Measurements from ENCODE around the gene FKBP5.
"Not testable (repeated sequence)": the region's sequence is repeated elsewhere in the genome, so short reads cannot be mapped to it uniquely, and the experiment has no call there.

The FKBP5 gene

GRCh38 chr6:35603326-35604202 lies 85.2 kb downstream of the FKBP5 start:
- Histone ChIP-seq H3K4me3 (ENCODE audit: low read length) (no peak overlapping the region), H2AFZ (ENCODE audit: low read depth, low read length) (no peak overlapping the region), H3K9me3 (ENCODE audit: low read length) (peaks cover 6% of the 10 kb centered on the region), H3K4me1 (ENCODE audit: insufficient read depth, low read length) (peaks cover 19% of the 10 kb centered on the region), H3K27me3 (ENCODE audit: insufficient read depth, low read length) (no peaks in the 10 kb centered on the region), H3K36me3 (ENCODE audit: insufficient read depth, low read length) (peaks cover 2% of the 10 kb centered on the region)

GRCh38 chr6:35602133-35602946 lies 86.4 kb downstream of the FKBP5 start:
- H2AFZ ChIP-seq (ENCODE audit: low read depth, low read length): no peak overlapping the region
- H3K9me3 ChIP-seq (ENCODE audit: low read length): peaks cover 2% of the 10 kb centered on the region
- no peak overlapping the region for H3K4me3 ChIP-seq (ENCODE audit: low read length)
- peaks cover 2% of the 10 kb centered on the region for H3K36me3 ChIP-seq (ENCODE audit: insufficient read depth, low read length)
- H3K27me3 ChIP-seq (ENCODE audit: insufficient read depth, low read length): no peaks in the 10 kb centered on the region
- peaks cover 19% of the 10 kb centered on the region for H3K4me1 ChIP-seq (ENCODE audit: insufficient read depth, low read length)

- Histone ChIP-seq H3K9me3 (ENCODE audit: low read length) (peaks cover 2% of the 10 kb centered on the region), H3K4me1 (ENCODE audit: insufficient read depth, low read length) (peaks cover 23% of the 10 kb centered on the region), H2AFZ (ENCODE audit: low read depth, low read length) (no peak overlapping the region), H3K36me3 (ENCODE audit: insufficient read depth, low read length) (peaks cover 8% of the 10 kb centered on the region), H3K27me3 (ENCODE audit: insufficient read depth, low read length) (no peaks in the 10 kb centered on the region), H3K4me3 (ENCODE audit: low read length) (no peak overlapping the region)
These were observed 87.2 kb downstream of the FKBP5 start for GRCh38 chr6:35601331-35602132.

- H3K4me3 ChIP-seq (ENCODE audit: low read length): no peak overlapping the region
- H3K36me3 ChIP-seq (ENCODE audit: insufficient read depth, low read length): peaks cover 15% of the 10 kb centered on the region
- H3K27me3 ChIP-seq (ENCODE audit: insufficient read depth, low read length): no peaks in the 10 kb centered on the region
- peaks cover 23% of the 10 kb centered on the region for H3K4me1 ChIP-seq (ENCODE audit: insufficient read depth, low read length)
- peaks cover 2% of the 10 kb centered on the region for H3K9me3 ChIP-seq (ENCODE audit: low read length)
- no peak overlapping the region for H2AFZ ChIP-seq (ENCODE audit: low read depth, low read length)
These were observed 88.0 kb downstream of the FKBP5 start for GRCh38 chr6:35600659-35601125.

- H3K9me3 ChIP-seq (ENCODE audit: low read length): no peaks in the 10 kb centered on the region
- peaks cover 23% of the 10 kb centered on the region for H3K4me1 ChIP-seq (ENCODE audit: insufficient read depth, low read length)
These were observed 88.7 kb downstream of the FKBP5 start for GRCh38 chr6:35599761-35600658.

GRCh38 chr6:35598621-35599020 lies 90.1 kb downstream of the FKBP5 start:
- Histone ChIP-seq H3K36me3 (ENCODE audit: insufficient read depth, low read length) (peaks cover 24% of the 10 kb centered on the region), H3K4me1 (ENCODE audit: insufficient read depth, low read length) (peaks cover 23% of the 10 kb centered on the region)
- H3K4me3 ChIP-seq (ENCODE audit: low read length); H3K27me3 ChIP-seq (ENCODE audit: insufficient read depth, low read length); H3K9me3 ChIP-seq (ENCODE audit: low read length); H2AFZ ChIP-seq (ENCODE audit: low read depth, low read length): not testable (repeated sequence)

More at GRCh38 chr6:35599761-35600658, 88.7 kb downstream of the FKBP5 start:
- Histone ChIP-seq H3K4me3 (ENCODE audit: low read length) (no peak overlapping the region), H3K36me3 (ENCODE audit: insufficient read depth, low read length) (peaks cover 19% of the 10 kb centered on the region), H3K27me3 (ENCODE audit: insufficient read depth, low read length) (no peaks in the 10 kb centered on the region), H2AFZ (ENCODE audit: low read depth, low read length) (no peak overlapping the region)

GRCh38 chr6:35596448-35597442 lies 92.0 kb downstream of the FKBP5 start:
- H3K27me3 ChIP-seq (ENCODE audit: insufficient read depth, low read length): no peaks in the 10 kb centered on the region
- no peak overlapping the region for H2AFZ ChIP-seq (ENCODE audit: low read depth, low read length)
- no peak overlapping the region for H3K4me3 ChIP-seq (ENCODE audit: low read length)
- peaks cover 14% of the 10 kb centered on the region for H3K4me1 ChIP-seq (ENCODE audit: insufficient read depth, low read length)
- H3K36me3 ChIP-seq (ENCODE audit: insufficient read depth, low read length): peaks cover 33% of the 10 kb centered on the region
- no peaks in the 10 kb centered on the region for H3K9me3 ChIP-seq (ENCODE audit: low read length)

- Histone ChIP-seq H2AFZ (ENCODE audit: low read depth, low read length) (no peak overlapping the region), H3K27me3 (ENCODE audit: insufficient read depth, low read length) (no peaks in the 10 kb centered on the region), H3K4me3 (ENCODE audit: low read length) (no peak overlapping the region), H3K36me3 (ENCODE audit: insufficient read depth, low read length) (peaks cover 46% of the 10 kb centered on the region), H3K9me3 (ENCODE audit: low read length) (no peaks in the 10 kb centered on the region), H3K4me1 (ENCODE audit: insufficient read depth, low read length) (peaks cover 4% of the 10 kb centered on the region)
These were observed 94.1 kb downstream of the FKBP5 start for GRCh38 chr6:35594503-35595186.

GRCh38 chr6:35592178-35592577 lies 96.5 kb downstream of the FKBP5 start:
- H3K9me3 ChIP-seq (ENCODE audit: low read length): no peaks in the 10 kb centered on the region
- H3K4me3 ChIP-seq (ENCODE audit: low read length): no peak overlapping the region
- H3K4me1 ChIP-seq (ENCODE audit: insufficient read depth, low read length): peaks cover 4% of the 10 kb centered on the region
- H3K36me3 ChIP-seq (ENCODE audit: insufficient read depth, low read length): peaks cover 49% of the 10 kb centered on the region
- H2AFZ ChIP-seq (ENCODE audit: low read depth, low read length): no peak overlapping the region
- no peaks in the 10 kb centered on the region for H3K27me3 ChIP-seq (ENCODE audit: insufficient read depth, low read length)

GRCh38 chr6:35590622-35591066 lies 98.1 kb downstream of the FKBP5 start:
- Histone ChIP-seq H3K4me1 (ENCODE audit: insufficient read depth, low read length) (no peaks in the 10 kb centered on the region), H3K36me3 (ENCODE audit: insufficient read depth, low read length) (peaks cover 50% of the 10 kb centered on the region), H3K9me3 (ENCODE audit: low read length) (no peaks in the 10 kb centered on the region), H3K4me3 (ENCODE audit: low read length) (no peak overlapping the region), H2AFZ (ENCODE audit: low read depth, low read length) (no peak overlapping the region), H3K27me3 (ENCODE audit: insufficient read depth, low read length) (no peaks in the 10 kb centered on the region)

- H3K4me1 ChIP-seq (ENCODE audit: insufficient read depth, low read length): no peaks in the 10 kb centered on the region
- H3K27me3 ChIP-seq (ENCODE audit: insufficient read depth, low read length): no peaks in the 10 kb centered on the region
- peaks cover 47% of the 10 kb centered on the region for H3K36me3 ChIP-seq (ENCODE audit: insufficient read depth, low read length)
- H3K9me3 ChIP-seq (ENCODE audit: low read length): no peaks in the 10 kb centered on the region
- H2AFZ ChIP-seq (ENCODE audit: low read depth, low read length): no peak overlapping the region
- no peak overlapping the region for H3K4me3 ChIP-seq (ENCODE audit: low read length)
These were observed 98.8 kb downstream of the FKBP5 start for GRCh38 chr6:35589904-35590303.
